Measurements from ENCODE around the gene EPOP. TPM values are rescaled to one million over a fixed set of nuclear protein-coding genes. Genes with fewer than 3 reads are reported as not detected.

Gene EPOP
- total RNA-seq, 1 donor from 2014 or later = 8.2 TPM

GRCh38 chr17:38704606-38705522 is 30.1 kb upstream of the EPOP start, which contains the start of gene MLLT6:
Gene MLLT6, plus strand, starts transcription at chr17:38705273. Its CDS starts 360 bp downstream, at chr17:38705633.
- H3K27me3 Mint-ChIP-seq = peaks cover 19% of the 10 kb centered on the region
- peaks cover 6% of the 10 kb centered on the region for H3K36me3 Mint-ChIP-seq (ENCODE audit: insufficient read depth)
- H3K4me1 Mint-ChIP-seq (ENCODE audit: low read depth) = peaks cover 29% of the 10 kb centered on the region
- TF ChIP-seq CTCF (IDR thresholded peaks at IDR 0.05; ENCODE audit: unreplicated experiment) = no peak
- peak within 1 kb of the TSS; percentile 90 for H3K4me3 Mint-ChIP-seq (ENCODE audit: low read depth)
- peak; percentile 52 for DNase-seq (ENCODE audit: low spot score, unreplicated experiment)
- H3K27ac Mint-ChIP-seq = peak within 1 kb of the TSS; percentile 92
- no peaks in the 10 kb centered on the region for H3K9me3 Mint-ChIP-seq (ENCODE audit: low read depth)

GRCh38 chr17:38703742-38704605 is 29.2 kb upstream of the EPOP start:
- Mint-ChIP-seq H3K27me3 (peaks cover 24% of the 10 kb centered on the region), H3K27ac (peak overlapping the region; percentile 90), H3K9me3 (ENCODE audit: low read depth) (no peaks in the 10 kb centered on the region), H3K4me3 (ENCODE audit: low read depth) (peak overlapping the region; percentile 89), H3K4me1 (ENCODE audit: low read depth) (peaks cover 28% of the 10 kb centered on the region), H3K36me3 (ENCODE audit: insufficient read depth) (peaks cover 4% of the 10 kb centered on the region)
- no peak for TF ChIP-seq CTCF (IDR thresholded peaks at IDR 0.05; ENCODE audit: unreplicated experiment)
- peak; percentile 77 for DNase-seq (ENCODE audit: low spot score, unreplicated experiment)

- no peak for TF ChIP-seq CTCF (IDR thresholded peaks at IDR 0.05; ENCODE audit: unreplicated experiment)
- Mint-ChIP-seq H3K36me3 (ENCODE audit: insufficient read depth) (peaks cover 4% of the 10 kb centered on the region), H3K27ac (peak overlapping the region; percentile 90), H3K4me1 (ENCODE audit: low read depth) (peaks cover 28% of the 10 kb centered on the region), H3K27me3 (peaks cover 24% of the 10 kb centered on the region), H3K4me3 (ENCODE audit: low read depth) (peak overlapping the region; percentile 89), H3K9me3 (ENCODE audit: low read depth) (no peaks in the 10 kb centered on the region)
- no peak for DNase-seq (ENCODE audit: low spot score, unreplicated experiment)
Observed at GRCh38 chr17:38702916-38703741, 28.4 kb upstream of the EPOP start.

- no peak for TF ChIP-seq CTCF (IDR thresholded peaks at IDR 0.05; ENCODE audit: unreplicated experiment)
- Mint-ChIP-seq H3K27ac (peak overlapping the region; percentile 90), H3K36me3 (ENCODE audit: insufficient read depth) (no peaks in the 10 kb centered on the region), H3K9me3 (ENCODE audit: low read depth) (no peaks in the 10 kb centered on the region), H3K4me1 (ENCODE audit: low read depth) (peaks cover 28% of the 10 kb centered on the region), H3K4me3 (ENCODE audit: low read depth) (peak overlapping the region; percentile 89), H3K27me3 (peaks cover 32% of the 10 kb centered on the region)
- DNase-seq (ENCODE audit: low spot score, unreplicated experiment) = peak; percentile 56
Observed at GRCh38 chr17:38702166-38702915, 27.6 kb upstream of the EPOP start.
